ENCODE measurements around the gene HOXA5.

GRCh38 chr7:27173956-27174873 is 30.7 kb upstream of the HOXA5 start, which contains the start of gene HOXA10:
- TF ChIP-seq POLR2AphosphoS5 (IDR thresholded peaks at IDR 0.05; ENCODE audit: low read depth, low read length), result no peak
- TF ChIP-seq POLR2A (IDR thresholded peaks at IDR 0.05; ENCODE audit: low read depth, low read length), result no peak
- no peak for TF ChIP-seq TAF1 (IDR thresholded peaks at IDR 0.05; ENCODE audit: low read depth, low read length)
- TF ChIP-seq SPI1 (IDR thresholded peaks at IDR 0.05; ENCODE audit: low read depth, low read length), result no peak
- no peak for TF ChIP-seq PAX5 (IDR thresholded peaks at IDR 0.05; ENCODE audit: insufficient read depth, low read length, severe bottlenecking)

All from GM12891 (cell line).